ENCODE data around the gene ARHGAP24.
A peak's percentile ranks its signal among the peaks of the same experiment; 100 is the strongest.
"Not testable (repeated sequence)": the region's sequence is repeated elsewhere in the genome, so short reads cannot be mapped to it uniquely, and the experiment has no call there.

ARHGAP24 gene

GRCh38 chr4:85659610-85660218, 184.8 kb downstream of the ARHGAP24 start:
- DNase-seq: peak; percentile 6

GRCh38 chr4:85666625-85667024, 191.7 kb downstream of the ARHGAP24 start:
- not testable (repeated sequence) for DNase-seq

- no peak for DNase-seq
These were observed 194.3 kb downstream of the ARHGAP24 start for GRCh38 chr4:85669204-85669603.

- DNase-seq: no peak
These were observed 195.1 kb downstream of the ARHGAP24 start for GRCh38 chr4:85669992-85670548.

- DNase-seq: no peak
These were observed 196.2 kb downstream of the ARHGAP24 start for GRCh38 chr4:85671120-85671519.

GRCh38 chr4:85672116-85672515, 197.2 kb downstream of the ARHGAP24 start:
- no peak for DNase-seq

- no peak for DNase-seq
These were observed 198.0 kb downstream of the ARHGAP24 start for GRCh38 chr4:85672959-85673358.

GRCh38 chr4:85673540-85673939, 198.6 kb downstream of the ARHGAP24 start:
- no peak for DNase-seq

- DNase-seq: no peak
These were observed 200.4 kb downstream of the ARHGAP24 start for GRCh38 chr4:85675076-85676049.

GRCh38 chr4:85676050-85676425, 201.1 kb downstream of the ARHGAP24 start:
- no peak for DNase-seq

GRCh38 chr4:85676850-85677590, 202.1 kb downstream of the ARHGAP24 start:
- DNase-seq: no peak

- no peak for DNase-seq
These were observed 206.3 kb downstream of the ARHGAP24 start for GRCh38 chr4:85681221-85681657.

GRCh38 chr4:85681921-85682320, 207.0 kb downstream of the ARHGAP24 start:
- DNase-seq: no peak

- no peak for DNase-seq
These were observed 207.4 kb downstream of the ARHGAP24 start for GRCh38 chr4:85682391-85682790.

- no peak for DNase-seq
These were observed 209.7 kb downstream of the ARHGAP24 start for GRCh38 chr4:85684676-85685075.

GRCh38 chr4:85686398-85686797, 211.4 kb downstream of the ARHGAP24 start:
- no peak for DNase-seq

GRCh38 chr4:85688055-85688740, 213.2 kb downstream of the ARHGAP24 start:
- DNase-seq: no peak

- no peak for DNase-seq
These were observed 221.7 kb downstream of the ARHGAP24 start for GRCh38 chr4:85696661-85697060.

GRCh38 chr4:85697854-85698253, 222.9 kb downstream of the ARHGAP24 start:
- no peak for DNase-seq

GRCh38 chr4:85700362-85700761, 225.4 kb downstream of the ARHGAP24 start:
- no peak for DNase-seq

GRCh38 chr4:85701861-85702321, 226.9 kb downstream of the ARHGAP24 start:
- no peak for DNase-seq

GRCh38 chr4:85703096-85703495, 228.1 kb downstream of the ARHGAP24 start:
- DNase-seq: no peak
